GM10847 (cell line): Measurements from ENCODE around the gene PKIG.

Experiments used
- POLR2A ChIP-seq: IDR thresholded peaks from 2 replicates; pipeline ENCODE4 v1.6.1; 2011; ENCODE audit not compliant: insufficient read length; ENCODE audit errors: extremely low read depth

PKIG gene

DNA sequence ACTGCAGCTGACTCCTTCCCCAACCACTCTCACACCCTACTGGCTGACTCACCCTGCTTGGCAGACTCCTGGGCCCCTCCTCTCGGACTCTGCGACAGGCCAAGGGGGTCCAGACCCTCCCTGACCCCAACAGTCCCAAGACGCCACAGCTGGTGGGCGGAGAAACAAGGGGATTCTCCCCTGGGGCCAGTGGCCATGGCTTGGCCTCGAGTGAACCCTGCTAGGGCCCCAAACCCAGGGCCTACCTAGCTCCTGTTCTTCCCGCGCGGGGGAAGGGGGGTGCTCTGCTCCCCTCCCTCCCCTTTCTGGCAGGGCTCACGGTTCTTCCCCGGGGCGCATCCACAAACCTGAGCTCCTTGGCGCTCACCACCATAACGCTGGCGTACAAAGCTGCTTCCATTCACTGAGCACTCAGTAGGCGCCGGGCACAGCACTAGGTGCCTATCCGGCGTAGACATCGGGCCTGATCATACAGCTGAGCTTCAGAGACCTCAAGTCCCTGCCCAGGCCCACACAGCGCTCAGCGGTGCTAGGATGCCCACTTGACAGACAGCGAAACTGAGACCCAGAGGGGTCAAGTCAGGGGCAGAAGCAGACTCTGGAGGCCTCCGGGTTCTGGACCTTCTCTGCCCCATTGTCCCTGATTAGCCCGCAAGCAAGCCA is 68.5 kb downstream of the PKIG start:
- no peak for TF ChIP-seq POLR2A

DNA sequence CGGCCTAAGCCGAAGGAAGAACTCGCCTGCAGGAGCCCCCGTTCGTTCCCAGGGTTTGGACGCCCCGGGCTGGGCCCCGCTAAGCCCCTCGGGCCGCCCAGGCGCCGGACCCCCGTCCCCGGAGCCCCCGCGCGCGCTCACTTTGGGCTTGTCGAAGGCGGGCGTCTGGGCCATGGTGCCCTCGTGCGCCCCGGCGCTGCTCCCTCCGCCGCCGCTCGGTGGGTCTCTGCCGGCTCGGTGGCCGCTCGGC is 69.0 kb downstream of the PKIG start:
- no peak for TF ChIP-seq POLR2A

DNA sequence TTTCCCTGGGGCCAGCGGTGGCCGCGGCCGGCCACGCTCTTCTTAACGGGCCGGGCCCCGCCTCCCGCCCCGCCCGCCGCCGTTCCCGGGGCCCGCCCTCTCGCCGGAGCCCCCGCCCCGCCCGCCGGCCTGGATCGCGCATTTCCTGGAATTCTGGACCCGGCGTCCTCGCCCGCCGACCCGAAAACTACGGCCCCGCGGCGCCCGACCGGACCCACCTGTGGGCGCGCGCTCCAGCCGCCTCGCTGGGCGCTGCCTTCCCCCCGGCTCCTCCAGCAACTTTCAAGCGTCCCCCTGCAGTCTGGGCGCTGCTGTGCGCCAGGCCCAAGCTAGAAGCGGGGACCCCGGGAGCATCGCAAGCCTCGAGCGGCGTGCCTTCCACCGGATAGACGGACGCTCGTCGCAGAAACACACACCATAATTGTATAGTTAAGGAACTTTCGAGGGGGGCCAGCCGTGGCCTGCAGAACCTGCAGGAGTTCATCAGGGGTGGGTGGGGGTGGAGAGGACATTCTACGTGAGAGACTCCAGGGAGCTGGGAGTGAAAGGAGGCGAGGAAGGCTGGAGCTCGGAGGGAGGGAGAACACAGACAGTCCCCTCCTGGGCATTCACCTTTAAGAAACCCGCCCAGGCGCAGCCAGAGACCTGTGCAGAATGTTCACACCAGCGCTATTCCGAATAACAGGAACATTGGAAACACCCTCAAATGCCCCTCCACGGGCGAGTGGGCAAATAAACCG is 69.5 kb downstream of the PKIG start, which contains the start of gene ADA:
Gene ADA, minus strand, starts transcription at position 16 of the 740 bp plus-strand sequence. CDS start 92 bp downstream, outside the sequence.
- TF ChIP-seq POLR2A = peak; percentile 27

DNA sequence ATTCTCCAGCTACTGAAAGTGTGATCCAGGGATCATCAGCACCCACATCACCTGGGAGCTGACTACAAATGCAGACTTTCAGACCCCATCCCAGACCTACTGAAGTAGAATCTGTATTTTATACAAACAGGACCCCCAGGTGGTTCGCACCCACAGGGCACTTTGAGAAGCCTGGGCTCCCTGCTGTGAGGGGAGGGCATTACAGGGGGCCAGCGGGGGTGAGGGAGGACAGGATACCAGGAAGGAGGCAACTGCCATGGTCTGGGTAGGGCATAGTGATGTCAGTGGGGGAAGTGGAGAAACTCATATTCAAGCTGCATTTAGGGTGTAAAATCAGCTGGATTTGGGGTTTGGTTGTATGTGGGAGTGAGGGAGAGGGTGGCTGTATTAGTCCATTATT is 71.2 kb downstream of the PKIG start:
- no peak for TF ChIP-seq POLR2A

GRCh38 chr20:44656448-44656847 is 74.1 kb downstream of the PKIG start:
- TF ChIP-seq POLR2A = no peak

- TF ChIP-seq POLR2A = no peak
Measured at GRCh38 chr20:44657875-44658274, 75.5 kb downstream of the PKIG start.

DNA sequence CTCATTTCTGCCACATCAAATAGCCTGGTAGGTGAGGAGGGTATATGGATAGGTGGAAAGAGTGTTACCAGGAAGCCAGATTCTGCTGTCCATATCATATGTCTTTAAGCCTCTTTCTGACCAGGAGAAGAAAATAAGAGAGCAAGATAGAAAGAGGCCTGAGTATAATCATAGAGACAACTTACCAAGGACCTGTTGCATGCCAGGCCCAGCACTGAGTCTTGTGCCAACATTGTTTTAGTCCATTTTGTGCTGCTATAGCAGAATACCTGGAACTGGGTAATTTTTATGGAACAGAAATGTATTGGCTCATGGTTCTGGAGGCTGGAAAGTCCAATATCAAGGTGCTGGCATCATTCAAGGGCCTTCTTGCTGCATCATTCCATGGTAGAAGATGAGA is 76.4 kb downstream of the PKIG start:
- no peak for TF ChIP-seq POLR2A

GRCh38 chr20:44659931-44660330 is 77.6 kb downstream of the PKIG start:
- TF ChIP-seq POLR2A = no peak

DNA sequence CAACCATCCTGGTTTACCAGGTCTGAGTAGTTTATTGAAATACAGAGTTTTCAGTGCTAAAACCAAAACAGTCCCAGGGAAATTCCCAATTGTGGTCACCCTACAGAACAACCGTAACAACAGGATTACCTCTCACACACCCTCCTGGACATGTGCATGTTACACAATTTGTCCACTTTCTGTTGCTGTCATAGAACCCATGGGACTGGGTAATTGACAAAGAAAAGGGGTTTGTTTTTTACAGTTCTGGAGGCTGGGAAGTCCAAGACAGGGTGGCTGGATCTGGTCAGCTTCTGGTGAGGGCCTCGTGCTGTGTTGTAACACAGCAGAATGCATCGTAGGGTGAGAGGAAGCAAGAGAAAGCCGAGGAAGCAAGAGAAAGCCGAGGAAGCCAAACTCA is 78.2 kb downstream of the PKIG start:
- TF ChIP-seq POLR2A = no peak

DNA sequence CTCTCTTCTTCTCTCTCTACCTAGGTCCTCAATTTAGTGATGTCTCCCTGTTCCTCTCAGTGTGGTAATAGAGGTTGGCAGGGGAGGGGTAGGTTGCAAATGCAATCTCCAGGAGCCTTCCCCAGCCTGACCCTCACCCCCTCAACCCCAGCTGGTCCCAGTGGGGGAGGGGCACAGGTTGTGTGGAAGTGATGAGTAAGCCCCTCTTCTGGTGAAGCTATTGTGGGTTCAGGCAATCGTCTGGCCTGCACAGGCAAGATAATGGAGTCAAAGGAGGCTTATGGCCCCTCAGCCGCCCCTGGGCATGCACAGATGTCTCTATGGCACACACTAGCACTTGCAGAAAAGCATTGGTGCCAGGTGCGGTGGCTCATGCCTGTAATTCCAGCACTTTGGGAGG is 79.9 kb downstream of the PKIG start:
- no peak for TF ChIP-seq POLR2A

GRCh38 chr20:44664131-44664530 is 81.8 kb downstream of the PKIG start:
- TF ChIP-seq POLR2A = no peak

DNA sequence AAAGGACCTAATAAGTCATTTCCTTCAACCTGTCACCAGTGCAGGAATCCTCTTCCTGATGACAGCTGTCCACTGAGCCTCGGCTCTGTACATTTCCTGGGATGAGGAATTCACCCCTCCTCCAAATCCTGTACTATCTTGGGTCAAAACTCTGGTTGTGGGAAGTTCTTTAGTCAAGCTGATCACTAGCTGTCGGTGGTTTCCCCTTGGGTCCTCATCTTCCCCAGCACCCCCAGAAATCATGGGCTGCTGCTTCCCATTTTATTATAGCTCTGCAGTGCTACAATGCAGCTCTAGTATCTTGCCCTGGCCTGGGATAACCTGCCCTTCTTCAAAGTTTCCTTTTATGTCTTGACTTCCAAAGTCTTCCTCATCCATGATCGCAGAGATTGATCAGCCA is 83.7 kb downstream of the PKIG start:
- no peak for TF ChIP-seq POLR2A
